Stomach (tissue), 9 donors: ENCODE measurements around the gene TMEM170A. TPM values are rescaled to one million over a fixed set of nuclear protein-coding genes. Genes with fewer than 3 reads are reported as not detected.
A peak's percentile ranks its signal among the peaks of the same experiment; 100 is the strongest.

Experiments
- DNase-seq, 2 donors: peaks; one replicate each; pipeline versions ENCODE4 v3.0.0 to v3.0.0-alpha.2; 2013 to 2019
- H3K27ac ChIP-seq, 5 donors: fragments of 200-600 bp in 4 of 5; sonication (generic) in 4 of 5; one replicate each; pipeline ENCODE4 v1.5.1; 2013 to 2019; ENCODE audit warnings: mild to moderate bottlenecking in 1 of 5, moderate library complexity in 1 of 5
- H3K27me3 ChIP-seq, 3 donors: fragments of 200-600 bp; sonication (generic); one replicate each; pipeline ENCODE4 v1.5.1; 2017 to 2019; ENCODE audit warnings: mixed run types in 1 of 3
- H3K36me3 ChIP-seq, 4 donors: fragments of 200-600 bp; sonication (generic); 1 replicate in 3 of 4; 2 replicates in 1 of 4; pipeline ENCODE4 v1.5.1; 2016 to 2019
- H3K4me1 ChIP-seq, 4 donors: fragments of 200-600 bp; sonication (generic); one replicate each; pipeline ENCODE4 v1.5.1; 2016 to 2019
- H3K4me3 ChIP-seq, 4 donors: fragments of 200-600 bp; sonication (generic) in 3 of 4; one replicate each; pipeline ENCODE4 v1.5.1; 2016 to 2019; ENCODE audit warnings: mild to moderate bottlenecking in 1 of 4
- H3K9me3 ChIP-seq, 4 donors: fragments of 200-600 bp; sonication (generic); one replicate each; pipeline ENCODE4 v1.5.1; 2016 to 2019
- EP300 ChIP-seq: sonication (generic); formaldehyde crosslinking; IDR thresholded peaks from one replicate; pipeline ENCODE4 v1.6.1; 2017; ENCODE audit warnings: antibody characterized with exemption
- POLR2A ChIP-seq, 4 donors: fragments of 450-650 bp; IDR thresholded peaks; one replicate each; pipeline ENCODE4 v1.6.1; 2016; ENCODE audit warnings: antibody characterized with exemption in 4 of 4, control low read depth in 2 of 4, mild to moderate bottlenecking in 1 of 4, moderate library complexity in 1 of 4
- POLR2AphosphoS5 ChIP-seq, 3 donors: sonication (generic); formaldehyde crosslinking; IDR thresholded peaks; one replicate each; pipeline ENCODE4 v1.6.1; 2016; ENCODE audit warnings: antibody characterized with exemption in 3 of 3
- WGBS, 5 donors: extraction: QIAGEN DNeasy Blood & Tissue Kit in 3 of 5; methylation state at CpG; one replicate each; pipeline versions ENCODE4 v1.1.5 to v1.1.7; 2013 to 2018; 5-methylcytosine and 5-hydroxymethylcytosine counted together
- intact Hi-C: fragments of 100-400 bp; cut with DNase I; formaldehyde crosslinking; loops from one replicate; pipeline ENCODE4 v1.15.1; 2023; ENCODE audit warnings: low total_unique reads
- polyA plus RNA-seq, 3 donors: library from polyadenylated mRNA; stranded (reverse); fragments of 200-250 nt; gene quantifications; one replicate each; pipeline ENCODE4 v1.2.3, GENCODE V29; 2013
- total RNA-seq, 5 donors: library from RNA; depleted of rRNA; stranded (reverse); fragments of >200 nt; gene quantifications; one replicate each; pipeline versions ENCODE4 v1.1.0 to v1.2.3, GENCODE V29; 2014 to 2016
- TF ChIP-seq, protein P1 (sequence below), 7 experiments: fragments of 450-650 bp in 4 of 7; fragments of 200-600 bp in 3 of 7; sonication (generic) in 3 of 7; IDR thresholded peaks; one replicate each; pipeline ENCODE4 v1.5.1; 2016 to 2019; ENCODE audit warnings: antibody characterized with exemption in 7 of 7, control low read depth in 2 of 7, mild to moderate bottlenecking in 1 of 7
- donor health status: healthy with polysubstance abuse.
- donor health status: Bipolar disorder and iron deficiency.
- donor health status: healthy.

TMEM170A gene
- total and polyA plus RNA-seq, 8 donors: 3.6 to 134 (median 9.6) TPM

DNA sequence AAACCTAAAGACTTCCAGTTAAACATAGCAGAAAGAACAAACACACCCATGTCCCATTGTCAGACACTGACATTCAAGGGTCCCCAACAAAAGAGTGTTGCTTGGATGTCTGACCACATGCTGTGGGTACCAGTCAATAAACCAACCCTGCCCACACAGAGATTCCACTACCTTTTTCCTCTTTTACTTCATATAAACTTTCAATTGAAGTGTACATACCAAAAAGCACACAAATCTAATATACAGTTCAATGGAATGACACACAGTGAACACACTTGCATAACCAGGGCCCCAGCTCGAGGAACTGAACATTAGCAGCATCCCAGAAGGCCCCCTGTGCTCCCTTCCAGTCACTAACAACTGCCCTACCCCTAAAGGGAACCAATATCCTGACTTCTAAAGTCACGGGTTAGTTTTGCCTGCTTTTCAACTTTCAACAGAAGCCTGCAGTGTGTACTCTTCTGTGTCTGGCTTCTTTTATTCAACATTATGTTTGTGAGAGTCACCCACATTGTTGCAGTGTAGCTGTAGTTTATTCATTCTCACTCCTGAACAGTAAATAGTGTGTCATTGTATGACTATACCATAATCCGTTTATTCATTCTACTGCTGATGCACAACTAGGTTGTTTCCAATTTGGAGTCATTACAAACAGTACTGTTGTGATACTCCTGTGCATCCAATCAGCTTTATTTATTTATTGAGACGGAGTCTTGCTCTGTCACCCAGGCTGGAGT is 49.2 kb downstream of the TMEM170A start:
- DNase-seq: no peak
- no peak overlapping the region for H3K4me3 ChIP-seq
- TF ChIP-seq, protein P1, sequence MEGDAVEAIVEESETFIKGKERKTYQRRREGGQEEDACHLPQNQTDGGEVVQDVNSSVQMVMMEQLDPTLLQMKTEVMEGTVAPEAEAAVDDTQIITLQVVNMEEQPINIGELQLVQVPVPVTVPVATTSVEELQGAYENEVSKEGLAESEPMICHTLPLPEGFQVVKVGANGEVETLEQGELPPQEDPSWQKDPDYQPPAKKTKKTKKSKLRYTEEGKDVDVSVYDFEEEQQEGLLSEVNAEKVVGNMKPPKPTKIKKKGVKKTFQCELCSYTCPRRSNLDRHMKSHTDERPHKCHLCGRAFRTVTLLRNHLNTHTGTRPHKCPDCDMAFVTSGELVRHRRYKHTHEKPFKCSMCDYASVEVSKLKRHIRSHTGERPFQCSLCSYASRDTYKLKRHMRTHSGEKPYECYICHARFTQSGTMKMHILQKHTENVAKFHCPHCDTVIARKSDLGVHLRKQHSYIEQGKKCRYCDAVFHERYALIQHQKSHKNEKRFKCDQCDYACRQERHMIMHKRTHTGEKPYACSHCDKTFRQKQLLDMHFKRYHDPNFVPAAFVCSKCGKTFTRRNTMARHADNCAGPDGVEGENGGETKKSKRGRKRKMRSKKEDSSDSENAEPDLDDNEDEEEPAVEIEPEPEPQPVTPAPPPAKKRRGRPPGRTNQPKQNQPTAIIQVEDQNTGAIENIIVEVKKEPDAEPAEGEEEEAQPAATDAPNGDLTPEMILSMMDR (IDR thresholded peaks at IDR 0.05): no peak
- TF ChIP-seq POLR2AphosphoS5 (IDR thresholded peaks at IDR 0.05) (no peak), EP300 (no peak), POLR2A (IDR thresholded peaks at IDR 0.05) (no peak)
- H3K27ac ChIP-seq: peak overlapping the region in 2 of 5 donors; percentile 8 to 20
- whole genome bisulfite sequencing, 5 donors: 64 to 69% (median 69%) methylated on average over 4 of the region's 4 CpGs
- no peaks in the 10 kb centered on the region for H3K9me3 ChIP-seq
- peaks cover 15 to 32% (median 26%) of the 10 kb centered on the region in 4 donors for H3K36me3 ChIP-seq
- H3K27me3 ChIP-seq: no peaks in the 10 kb centered on the region
- peaks cover 0 to 11% (median 3%) of the 10 kb centered on the region in 4 donors for H3K4me1 ChIP-seq
- intact Hi-C loops: no loop called here

DNA sequence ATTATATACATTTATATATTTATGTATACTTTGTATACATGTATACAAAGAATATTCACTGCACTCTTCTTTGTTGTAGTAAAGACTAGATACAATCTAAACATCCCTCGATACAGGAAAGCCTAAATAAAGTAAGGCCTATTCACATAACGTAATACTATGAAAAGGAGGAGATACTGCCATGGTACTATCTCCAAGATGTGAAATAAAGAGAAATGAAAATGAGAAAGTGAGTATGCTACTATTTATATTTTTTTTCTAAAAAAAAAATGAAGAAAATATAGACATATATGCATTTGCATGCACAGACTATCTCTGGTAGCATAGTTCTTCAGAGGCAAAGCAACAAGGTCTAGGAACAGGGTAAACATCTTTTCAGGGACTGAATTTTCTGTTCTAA is 50.5 kb downstream of the TMEM170A start:
- Histone ChIP-seq H3K4me3 (no peak overlapping the region), H3K27ac (no peak overlapping the region), H3K36me3 (peaks cover 21 to 46% (median 39%) of the 10 kb centered on the region in 4 donors), H3K27me3 (no peaks in the 10 kb centered on the region), H3K4me1 (peaks cover 0 to 7% (median 2%) of the 10 kb centered on the region in 4 donors), H3K9me3 (no peaks in the 10 kb centered on the region)
- no peak for DNase-seq
- intact Hi-C loops: no loop called here
- 89 to 94% (median 93%) methylated on average over 2 of the region's 2 CpGs for WGBS, 5 donors
- TF ChIP-seq POLR2AphosphoS5 (IDR thresholded peaks at IDR 0.05) (no peak), POLR2A (IDR thresholded peaks at IDR 0.05) (no peak), EP300 (no peak)
- TF ChIP-seq, protein P1 (IDR thresholded peaks at IDR 0.05): no peak

DNA sequence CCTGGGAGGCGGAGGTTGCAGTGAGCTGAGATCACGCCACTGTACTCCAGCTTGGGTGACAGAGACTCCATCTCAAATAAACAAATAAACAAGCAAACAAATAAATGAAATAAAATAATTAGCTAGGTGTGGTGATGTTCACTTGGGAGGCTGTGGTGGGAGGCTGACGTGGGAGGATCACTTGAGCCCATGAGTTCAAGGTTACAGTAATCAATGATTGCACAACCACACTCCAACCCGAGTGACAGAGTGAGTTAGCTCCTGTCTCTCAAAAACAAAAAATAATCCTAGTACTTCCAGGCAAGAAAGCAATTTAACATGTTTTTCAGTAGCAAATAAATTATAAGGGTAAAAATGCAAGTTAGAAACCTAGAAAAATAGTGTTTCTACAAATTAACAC is 57.5 kb downstream of the TMEM170A start:
- no peak overlapping the region for H3K27ac ChIP-seq
- H3K36me3 ChIP-seq: peaks cover 20 to 70% (median 64%) of the 10 kb centered on the region in 4 donors
- TF ChIP-seq EP300 (no peak), POLR2AphosphoS5 (IDR thresholded peaks at IDR 0.05) (no peak), POLR2A (IDR thresholded peaks at IDR 0.05) (no peak)
- TF ChIP-seq, protein P1 (IDR thresholded peaks at IDR 0.05): no peak
- no peak for DNase-seq
- intact Hi-C loops: no loop called here
- H3K4me1 ChIP-seq: peaks cover 0 to 12% (median 3%) of the 10 kb centered on the region in 4 donors
- WGBS, 5 donors: 84 to 91% (median 84%) methylated on average over 4 of the region's 4 CpGs
- H3K27me3 ChIP-seq: no peaks in the 10 kb centered on the region
- no peak overlapping the region for H3K4me3 ChIP-seq
- H3K9me3 ChIP-seq: no peaks in the 10 kb centered on the region

DNA sequence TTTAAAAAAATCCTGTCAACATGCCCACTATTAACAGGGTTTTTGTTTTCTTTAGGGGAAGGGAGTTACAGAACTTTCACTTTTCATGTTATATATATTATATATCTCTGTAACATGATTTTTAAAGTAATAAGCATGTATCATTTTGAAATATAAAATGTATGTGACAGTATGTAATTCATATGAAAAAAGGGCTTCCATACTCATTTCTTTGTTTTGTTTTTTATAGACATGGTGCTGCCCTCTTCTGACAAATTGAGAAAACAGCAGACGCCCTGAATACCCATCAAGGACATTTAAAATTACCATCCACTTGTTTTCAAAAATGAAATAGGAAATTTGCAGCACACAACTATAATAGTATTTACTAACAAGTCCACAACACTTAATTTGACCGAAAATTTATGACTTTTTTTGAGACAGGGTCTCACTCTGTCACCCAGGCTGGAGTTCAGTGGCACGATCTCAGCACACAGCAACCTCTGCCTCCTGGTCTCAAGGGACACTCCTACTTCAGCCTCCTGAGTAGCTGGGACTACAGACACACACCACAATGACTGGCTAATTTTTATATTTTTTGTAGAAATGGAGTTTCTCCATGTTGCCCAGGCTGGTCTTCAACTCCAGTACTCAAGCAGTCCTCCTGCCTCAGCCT is 61.5 kb downstream of the TMEM170A start:
- WGBS, 5 donors: 33 to 42% (median 40%) methylated on average over 3 of the region's 3 CpGs

More for the DNA sequence above, 61.5 kb downstream of the TMEM170A start:
- peaks cover 0 to 30% (median 29%) of the 10 kb centered on the region in 4 donors for H3K36me3 ChIP-seq
- peaks cover 0 to 12% (median 3%) of the 10 kb centered on the region in 4 donors for H3K4me1 ChIP-seq
- no peaks in the 10 kb centered on the region for H3K27me3 ChIP-seq
- TF ChIP-seq EP300: no peak
- TF ChIP-seq, protein P1 (IDR thresholded peaks at IDR 0.05): peak in 4 of 7 experiments; percentile 56 to 69 (median 62)
- H3K9me3 ChIP-seq: no peaks in the 10 kb centered on the region
- intact Hi-C loops: no loop called here
- DNase-seq: peak in 1 of 2 donors; percentile 65
- H3K27ac ChIP-seq: peak overlapping the region in 4 of 5 donors; percentile 15 to 52 (median 24)
- no peak overlapping the region for H3K4me3 ChIP-seq
